ENCODE data around the gene COCH.

The COCH gene

GRCh38 chr14:30874120-30874998 lies at the start of gene COCH:
Gene COCH, plus strand, starts transcription at chr14:30874559. Its CDS starts 380 bp downstream, at chr14:30874939.
- Mint-ChIP-seq H3K4me1 (ENCODE audit: low read depth) (peaks cover 16% of the 10 kb centered on the region), H3K36me3 (ENCODE audit: low read depth) (no peaks in the 10 kb centered on the region), H3K4me3 (peak within 1 kb of the TSS; percentile 73), H3K9me3 (no peaks in the 10 kb centered on the region), H3K27me3 (peaks cover 59% of the 10 kb centered on the region), H3K27ac (peak within 1 kb of the TSS; percentile 55)
- peak; percentile 61 for DNase-seq

GRCh38 chr14:30826070-30826469 lies 48.3 kb upstream of the COCH start:
- H3K27ac Mint-ChIP-seq = no peak overlapping the region
- H3K4me3 Mint-ChIP-seq = no peak overlapping the region
- H3K27me3 Mint-ChIP-seq = peaks cover 8% of the 10 kb centered on the region
- no peak for DNase-seq
- no peaks in the 10 kb centered on the region for H3K4me1 Mint-ChIP-seq (ENCODE audit: low read depth)
- no peaks in the 10 kb centered on the region for H3K36me3 Mint-ChIP-seq (ENCODE audit: low read depth)
- peaks cover 14% of the 10 kb centered on the region for H3K9me3 Mint-ChIP-seq

- H3K4me3 Mint-ChIP-seq = no peak overlapping the region
- no peak overlapping the region for H3K27ac Mint-ChIP-seq
- peaks cover 14% of the 10 kb centered on the region for H3K9me3 Mint-ChIP-seq
- no peaks in the 10 kb centered on the region for H3K27me3 Mint-ChIP-seq
- no peaks in the 10 kb centered on the region for H3K36me3 Mint-ChIP-seq (ENCODE audit: low read depth)
- DNase-seq = no peak
- no peaks in the 10 kb centered on the region for H3K4me1 Mint-ChIP-seq (ENCODE audit: low read depth)
Measured at GRCh38 chr14:30829853-30830252, 44.5 kb upstream of the COCH start.

GRCh38 chr14:30834353-30834752 lies 40.0 kb upstream of the COCH start:
- Mint-ChIP-seq H3K4me3 (no peak overlapping the region), H3K36me3 (ENCODE audit: low read depth) (no peaks in the 10 kb centered on the region), H3K27me3 (no peaks in the 10 kb centered on the region), H3K9me3 (peaks cover 9% of the 10 kb centered on the region), H3K4me1 (ENCODE audit: low read depth) (no peaks in the 10 kb centered on the region), H3K27ac (no peak overlapping the region)
- DNase-seq = no peak

- Mint-ChIP-seq H3K9me3 (peaks cover 9% of the 10 kb centered on the region), H3K4me1 (ENCODE audit: low read depth) (no peaks in the 10 kb centered on the region), H3K4me3 (no peak overlapping the region), H3K36me3 (ENCODE audit: low read depth) (no peaks in the 10 kb centered on the region), H3K27me3 (no peaks in the 10 kb centered on the region), H3K27ac (no peak overlapping the region)
- no peak for DNase-seq
Measured at GRCh38 chr14:30838351-30838750, 36.0 kb upstream of the COCH start.

- no peak overlapping the region for H3K27ac Mint-ChIP-seq
- no peak for DNase-seq
- peaks cover 5% of the 10 kb centered on the region for H3K27me3 Mint-ChIP-seq
- no peaks in the 10 kb centered on the region for H3K36me3 Mint-ChIP-seq (ENCODE audit: low read depth)
- H3K9me3 Mint-ChIP-seq = no peaks in the 10 kb centered on the region
- H3K4me1 Mint-ChIP-seq (ENCODE audit: low read depth) = no peaks in the 10 kb centered on the region
- H3K4me3 Mint-ChIP-seq = no peak overlapping the region
Measured at GRCh38 chr14:30840086-30840779, 34.1 kb upstream of the COCH start.

GRCh38 chr14:30842431-30842830 lies 31.9 kb upstream of the COCH start:
- DNase-seq = no peak
- Mint-ChIP-seq H3K4me3 (no peak overlapping the region), H3K27me3 (peaks cover 13% of the 10 kb centered on the region), H3K27ac (no peak overlapping the region), H3K4me1 (ENCODE audit: low read depth) (no peaks in the 10 kb centered on the region), H3K9me3 (no peaks in the 10 kb centered on the region), H3K36me3 (ENCODE audit: low read depth) (no peaks in the 10 kb centered on the region)

GRCh38 chr14:30848449-30849240 lies 25.7 kb upstream of the COCH start:
- Mint-ChIP-seq H3K9me3 (no peaks in the 10 kb centered on the region), H3K4me1 (ENCODE audit: low read depth) (no peaks in the 10 kb centered on the region), H3K4me3 (no peak overlapping the region), H3K27ac (no peak overlapping the region), H3K27me3 (peaks cover 44% of the 10 kb centered on the region), H3K36me3 (ENCODE audit: low read depth) (no peaks in the 10 kb centered on the region)
- DNase-seq = no peak

GRCh38 chr14:30849354-30849753 lies 25.0 kb upstream of the COCH start:
- Mint-ChIP-seq H3K4me1 (ENCODE audit: low read depth) (peaks cover 2% of the 10 kb centered on the region), H3K27ac (no peak overlapping the region), H3K27me3 (peaks cover 44% of the 10 kb centered on the region), H3K9me3 (no peaks in the 10 kb centered on the region), H3K36me3 (ENCODE audit: low read depth) (no peaks in the 10 kb centered on the region), H3K4me3 (no peak overlapping the region)
- no peak for DNase-seq

- Mint-ChIP-seq H3K9me3 (no peaks in the 10 kb centered on the region), H3K27ac (no peak overlapping the region), H3K4me1 (ENCODE audit: low read depth) (peaks cover 6% of the 10 kb centered on the region), H3K36me3 (ENCODE audit: low read depth) (no peaks in the 10 kb centered on the region), H3K4me3 (no peak overlapping the region), H3K27me3 (peaks cover 45% of the 10 kb centered on the region)
- no peak for DNase-seq
Measured at GRCh38 chr14:30849983-30850382, 24.4 kb upstream of the COCH start.

GRCh38 chr14:30853946-30854345 lies 20.4 kb upstream of the COCH start:
- no peak overlapping the region for H3K27ac Mint-ChIP-seq
- no peak for DNase-seq
- no peak overlapping the region for H3K4me3 Mint-ChIP-seq
- H3K4me1 Mint-ChIP-seq (ENCODE audit: low read depth) = peaks cover 17% of the 10 kb centered on the region
- H3K27me3 Mint-ChIP-seq = peaks cover 43% of the 10 kb centered on the region
- no peaks in the 10 kb centered on the region for H3K9me3 Mint-ChIP-seq
- no peaks in the 10 kb centered on the region for H3K36me3 Mint-ChIP-seq (ENCODE audit: low read depth)

- no peak for DNase-seq
- Mint-ChIP-seq H3K4me3 (no peak overlapping the region), H3K4me1 (ENCODE audit: low read depth) (peaks cover 17% of the 10 kb centered on the region), H3K36me3 (ENCODE audit: low read depth) (no peaks in the 10 kb centered on the region), H3K27me3 (peaks cover 39% of the 10 kb centered on the region), H3K27ac (no peak overlapping the region), H3K9me3 (no peaks in the 10 kb centered on the region)
Measured at GRCh38 chr14:30854492-30854891, 19.9 kb upstream of the COCH start.

- Mint-ChIP-seq H3K27me3 (peaks cover 36% of the 10 kb centered on the region), H3K4me1 (ENCODE audit: low read depth) (peaks cover 17% of the 10 kb centered on the region), H3K9me3 (no peaks in the 10 kb centered on the region), H3K4me3 (no peak overlapping the region), H3K36me3 (ENCODE audit: low read depth) (no peaks in the 10 kb centered on the region), H3K27ac (peak overlapping the region; percentile 37)
- DNase-seq = no peak
Measured at GRCh38 chr14:30855345-30856037, 18.9 kb upstream of the COCH start.

- Mint-ChIP-seq H3K27me3 (peaks cover 39% of the 10 kb centered on the region), H3K9me3 (no peaks in the 10 kb centered on the region), H3K4me3 (no peak overlapping the region), H3K36me3 (ENCODE audit: low read depth) (no peaks in the 10 kb centered on the region), H3K27ac (no peak overlapping the region), H3K4me1 (ENCODE audit: low read depth) (no peaks in the 10 kb centered on the region)
- DNase-seq = no peak
Measured at GRCh38 chr14:30861200-30861599, 13.2 kb upstream of the COCH start.
